NOMO-1 treated with DMSO at 0.1 percent for 48 hours (cell line): ENCODE data around the gene MAB21L1.

ENCODE experiments used
- DNase-seq: peaks from one replicate; lab custom pipeline; 2025; ENCODE audit not compliant: unreplicated experiment; lab: John Stamatoyannopoulos, UW

Gene MAB21L1

GRCh38 chr13:35448465-35448864 is 28.0 kb downstream of the MAB21L1 start:
- no peak for DNase-seq
